ENCODE measurements around the gene NEK10. TPM values are rescaled to one million over a fixed set of nuclear protein-coding genes. Genes with fewer than 3 reads are reported as not detected.

The NEK10 gene
- total RNA-seq (2014; rRNA removed) (0.98 and 1.7 TPM in 2 replicates), Bru-seq, nascent RNA (percentile 44 among the genes with signal in this experiment), BruChase-seq, experiment 1, labeled RNA remaining after a 6-hour chase (percentile 49 among the genes with signal in this experiment), BruChase-seq, experiment 2, labeled RNA remaining after a 2-hour chase (percentile 64 among the genes with signal in this experiment)
- long read RNA-seq, result 0 reads

- H3K79me2 ChIP-seq (ENCODE audit: low read length), result no peaks in the 10 kb centered on the region
- H2AFZ ChIP-seq (ENCODE audit: low read length), result peak within 1 kb of the TSS; percentile 96
- no peaks in the 10 kb centered on the region for H3K27me3 ChIP-seq (ENCODE audit: low read length)
- peaks cover 8% of the 10 kb centered on the region for H3F3A ChIP-seq (ENCODE audit: low read length, unreplicated experiment)
- POLR2A ChIA-PET (ENCODE audit: unreplicated experiment), result interaction anchor here (0.5 to 0.9 kb wide), 3 partner anchors 12 to 181 kb away, joined by 3 to 6 read pairs (median 4); no protein-coding TSS in a partner anchor
- CTCF ChIA-PET, result interaction anchor here (0.5 kb wide), 1 partner anchor 343 kb away, joined by 3 read pairs; no protein-coding TSS in a partner anchor
- H3K36me3 ChIP-seq (ENCODE audit: low read depth, low read length), result peaks cover 3% of the 10 kb centered on the region; the same call in 1 of the 2 replicates
- intact Hi-C loops (cut with micrococcal nuclease), result loop anchor here (1.0 kb wide), 1 partner anchor 57 kb away; no protein-coding TSS in a partner anchor
- H3K4me3 ChIP-seq (ENCODE audit: low read length), result peak within 1 kb of the TSS; percentile 86
- DNase-seq, result peak; percentile 97
- ATAC-seq, result peak; percentile 97
- no peaks in the 10 kb centered on the region for H4K20me1 ChIP-seq (ENCODE audit: low read length)
- H3K27ac ChIP-seq (ENCODE audit: low read length), result no peak within 1 kb of the TSS
- TF ChIP-seq CTCF (conservative IDR thresholded peaks at IDR 0.05; ENCODE audit: low read depth, low read length) (no peak), EZH2phosphoT487 (IDR thresholded peaks at IDR 0.05; ENCODE audit: borderline replicate concordance, low read length) (no peak), EZH2 (IDR thresholded peaks at IDR 0.05; ENCODE audit: low read length, unreplicated experiment) (no peak)
- H3K9ac ChIP-seq (ENCODE audit: low read length), result no peak within 1 kb of the TSS; the same call in 1 of the 2 replicates
- H3K4me1 ChIP-seq (ENCODE audit: insufficient read depth, low read length), result no peaks in the 10 kb centered on the region
- no peaks in the 10 kb centered on the region for H3K9me2 ChIP-seq (replicated peaks; ENCODE audit: low read length)
- H3K9me3 ChIP-seq (ENCODE audit: low read length), result no peaks in the 10 kb centered on the region
- no TSS peak for BruUV-seq (replicated peaks)
- H3K4me2 ChIP-seq (ENCODE audit: low read length), result peak within 1 kb of the TSS; percentile 95
These were observed at the start of gene NEK10 for GRCh38 chr3:27368831-27369607. Gene NEK10 (minus strand): TSS chr3:27369383. CDS start chr3:27352882, 16,501 bp downstream.

GRCh38 chr3:27415202-27415601 lies 46.0 kb upstream of the NEK10 start:
- no peaks in the 10 kb centered on the region for H3K4me1 ChIP-seq (ENCODE audit: insufficient read depth, low read length)
- no peaks in the 10 kb centered on the region for H3K79me2 ChIP-seq (ENCODE audit: low read length)
- intact Hi-C loops (cut with micrococcal nuclease), result no loop called here
- peaks cover 6% of the 10 kb centered on the region for H3F3A ChIP-seq (ENCODE audit: low read length, unreplicated experiment)
- H3K4me3 ChIP-seq (ENCODE audit: low read length), result no peak overlapping the region
- TF ChIP-seq EZH2 (IDR thresholded peaks at IDR 0.05; ENCODE audit: low read length, unreplicated experiment) (no peak), EZH2phosphoT487 (IDR thresholded peaks at IDR 0.05; ENCODE audit: borderline replicate concordance, low read length) (no peak), CTCF (conservative IDR thresholded peaks at IDR 0.05; ENCODE audit: low read depth, low read length) (no peak)
- H3K4me2 ChIP-seq (ENCODE audit: low read length), result no peak overlapping the region
- DNase-seq (no peak), ATAC-seq (no peak)
- no peaks in the 10 kb centered on the region for H3K27me3 ChIP-seq (ENCODE audit: low read length)
- peaks cover 60% of the 10 kb centered on the region for H3K36me3 ChIP-seq (ENCODE audit: low read depth, low read length)
- ChIA-PET CTCF (no interaction called here), POLR2A (ENCODE audit: unreplicated experiment) (interaction anchor here (0.6 kb wide), 1 partner anchor 108 kb away, joined by 4 read pairs; no protein-coding TSS in a partner anchor)
- no peak overlapping the region for H3K27ac ChIP-seq (ENCODE audit: low read length)
- H3K9me2 ChIP-seq (replicated peaks; ENCODE audit: low read length), result no peaks in the 10 kb centered on the region
- no peak overlapping the region for H2AFZ ChIP-seq (ENCODE audit: low read length)
- no peaks in the 10 kb centered on the region for H4K20me1 ChIP-seq (ENCODE audit: low read length)
- no TSS peak for BruUV-seq (replicated peaks)
- H3K9ac ChIP-seq (ENCODE audit: low read length), result no peak overlapping the region
- no peaks in the 10 kb centered on the region for H3K9me3 ChIP-seq (ENCODE audit: low read length)

All from PC-3 (cell line).